C4-2B (cell line): ENCODE results near the gene NDUFA12.

ENCODE experiments used
- CTCF ChIP-seq: fragments of 450-650 bp; conservative IDR thresholded peaks from 2 replicates; pipeline ENCODE4 v1.5.1; 2017; ENCODE audit warnings: mild to moderate bottlenecking
- ZFX ChIP-seq: fragments of 450-650 bp; IDR thresholded peaks from 2 replicates; pipeline ENCODE4 v1.6.1; 2017

GRCh38 chr12:94952325-94952724 is 51.2 kb downstream of the NDUFA12 start:
- TF ChIP-seq CTCF (no peak), ZFX (no peak)
